Eye (tissue), 1 donor: Measurements from ENCODE around the gene BMPR2.
A peak's percentile ranks its signal among the peaks of the same experiment; 100 is the strongest.
"Not testable (repeated sequence)": the region's sequence is repeated elsewhere in the genome, so short reads cannot be mapped to it uniquely, and the experiment has no call there.

Experiments used
- DNase-seq: peaks from one replicate; pipeline ENCODE4 v3.0.0-alpha.2; 2015

The BMPR2 gene

DNA sequence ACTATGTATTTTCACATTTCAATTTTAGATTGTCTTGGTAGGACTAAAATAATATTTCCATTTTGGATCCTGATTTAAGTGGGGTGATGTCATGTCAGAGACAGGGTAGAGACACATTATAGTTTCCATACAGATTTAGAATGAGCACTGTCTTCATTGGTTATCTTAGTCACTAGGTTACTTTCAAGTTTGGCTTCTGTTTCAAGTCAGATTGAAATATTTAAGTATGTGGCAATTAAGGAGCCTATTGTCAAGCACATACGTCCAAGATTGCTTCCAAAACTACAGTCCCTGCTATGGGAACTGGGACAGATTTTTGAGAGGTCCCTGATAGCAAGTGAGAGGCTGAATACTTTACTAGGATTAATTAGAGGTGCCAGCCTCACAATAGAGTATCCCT lies 169.4 kb downstream of the BMPR2 start:
- DNase-seq: no peak

DNA sequence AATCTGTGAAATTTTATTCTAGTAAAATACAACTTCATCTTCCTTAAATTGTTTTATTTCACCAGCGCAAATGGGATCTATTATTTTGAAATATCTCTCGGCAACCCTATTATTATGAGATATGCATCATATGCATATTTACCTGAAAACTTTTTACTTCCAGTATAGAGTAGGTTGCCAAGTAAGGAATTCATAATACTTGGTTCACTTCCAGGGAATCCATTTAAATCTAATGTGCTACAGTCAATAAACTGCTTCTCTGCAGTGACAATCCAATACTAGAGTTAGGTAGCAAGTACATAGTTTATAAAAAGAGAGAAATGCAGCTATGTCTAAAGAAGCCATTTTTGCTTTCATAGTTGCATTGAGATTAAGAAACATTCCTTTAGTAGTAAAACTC lies 169.8 kb downstream of the BMPR2 start:
- no peak for DNase-seq

DNA sequence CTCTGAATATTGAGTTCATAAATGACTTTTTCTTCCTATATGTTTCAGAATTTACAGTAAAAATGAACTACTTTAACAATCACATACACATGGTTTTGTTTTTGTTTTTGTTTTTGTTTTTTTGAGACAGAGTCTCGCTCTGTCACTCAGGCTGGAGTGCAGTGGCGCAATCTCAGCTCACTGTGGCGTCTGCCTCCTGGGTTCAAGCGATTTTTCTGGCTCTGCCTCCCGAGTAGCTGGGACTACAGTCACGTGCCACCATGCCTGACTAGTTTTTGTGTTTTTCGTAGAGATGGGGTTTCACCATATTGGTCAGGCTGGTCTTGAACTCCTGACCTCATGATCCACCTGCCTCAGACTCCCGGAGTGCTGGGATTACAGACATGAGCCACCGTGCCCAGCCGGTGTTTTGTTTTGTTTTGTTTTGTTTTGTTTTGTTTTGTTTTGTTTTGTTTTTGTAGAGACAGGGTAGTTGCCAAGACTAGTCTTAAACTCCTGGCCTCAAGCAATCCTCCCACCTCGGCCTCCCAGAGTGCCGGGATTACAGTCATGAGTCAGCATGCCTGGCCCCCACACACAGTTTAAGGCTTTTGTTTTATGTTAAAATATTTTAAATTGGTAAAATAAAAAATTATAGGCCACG lies 170.5 kb downstream of the BMPR2 start:
- DNase-seq: not testable (repeated sequence)

DNA sequence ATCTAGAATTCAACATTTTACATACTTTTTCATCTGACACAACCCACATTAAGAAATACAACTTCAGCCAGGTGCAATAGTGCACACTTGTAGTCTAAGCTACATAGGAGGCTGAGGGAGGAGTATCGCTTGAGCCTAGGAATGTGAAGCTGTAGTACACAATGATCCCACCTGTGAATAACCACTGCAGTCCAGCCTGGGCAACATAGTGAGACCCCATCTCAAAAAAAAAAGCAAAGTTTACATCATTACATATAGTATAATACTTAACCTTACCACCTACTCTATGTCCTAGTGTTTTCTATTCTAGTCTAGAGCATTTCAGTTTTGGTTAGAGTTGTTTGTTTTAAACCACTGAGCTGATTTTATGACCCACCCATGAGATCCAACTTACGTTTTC lies 172.1 kb downstream of the BMPR2 start:
- no peak for DNase-seq

DNA sequence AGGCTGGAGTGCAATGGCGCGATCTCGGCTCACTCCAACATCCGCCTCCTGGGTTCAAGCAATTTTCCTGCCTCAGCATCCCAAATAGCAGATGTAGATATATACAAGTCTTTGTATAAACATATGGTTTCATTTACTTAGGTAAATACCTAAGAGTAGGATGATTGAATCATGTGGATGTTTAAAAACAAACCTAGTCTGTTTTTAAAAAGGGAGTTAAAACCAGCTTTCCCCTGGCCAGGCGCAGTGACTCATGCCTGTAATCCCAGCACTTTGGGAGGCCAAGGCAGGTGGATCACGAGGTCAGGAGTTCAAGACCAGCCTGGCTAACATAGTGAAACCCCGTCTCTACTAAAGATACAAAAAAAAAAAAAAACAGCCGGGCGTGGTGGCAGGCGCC lies 174.9 kb downstream of the BMPR2 start:
- DNase-seq: not testable (repeated sequence)

- DNase-seq: no peak
Measured at GRCh38 chr2:202555356-202555755, 179.2 kb downstream of the BMPR2 start.

- DNase-seq: no peak
Measured at GRCh38 chr2:202560200-202560599, 184.1 kb downstream of the BMPR2 start.

DNA sequence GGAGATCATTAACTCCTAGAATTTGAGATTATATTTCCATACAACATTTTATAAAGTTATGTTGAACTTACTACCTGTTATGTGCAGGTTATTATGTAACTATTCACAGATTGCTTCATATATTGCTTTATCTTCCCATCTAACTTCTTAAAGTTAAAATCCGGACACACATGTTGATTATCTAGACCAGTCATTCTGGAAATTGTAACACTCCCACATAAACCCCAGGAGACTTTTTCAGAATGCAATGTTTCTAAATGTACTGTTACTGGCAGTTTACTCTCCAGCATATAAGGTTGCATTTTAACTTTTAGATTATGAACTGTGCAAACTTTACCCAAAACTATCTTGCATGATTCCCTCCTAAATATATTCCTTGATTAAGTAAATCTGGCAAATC lies 188.1 kb downstream of the BMPR2 start:
- no peak for DNase-seq

GRCh38 chr2:202566286-202566685 lies 190.2 kb downstream of the BMPR2 start:
- no peak for DNase-seq

- no peak for DNase-seq
Measured at GRCh38 chr2:202574541-202574940, 198.4 kb downstream of the BMPR2 start.

DNA sequence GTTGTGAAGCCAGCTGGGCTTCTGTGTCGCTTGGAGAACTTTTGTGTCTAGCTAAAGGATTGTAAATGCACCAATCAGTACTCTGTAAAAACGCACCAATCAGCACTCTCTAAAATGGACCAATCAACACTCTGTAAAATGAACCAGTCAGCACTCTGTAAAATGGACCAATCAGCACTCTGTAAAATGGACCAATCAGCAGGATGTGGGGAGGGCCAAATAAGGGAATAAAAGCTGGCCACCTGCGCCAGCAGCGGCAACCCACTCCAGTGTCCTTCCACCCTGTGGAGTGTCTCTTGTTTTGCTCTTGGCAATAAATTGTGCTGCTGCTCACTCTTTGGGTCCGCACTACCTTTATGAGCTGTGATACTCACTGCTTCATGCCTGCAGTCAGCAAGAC lies 199.1 kb downstream of the BMPR2 start:
- not testable (repeated sequence) for DNase-seq

DNA sequence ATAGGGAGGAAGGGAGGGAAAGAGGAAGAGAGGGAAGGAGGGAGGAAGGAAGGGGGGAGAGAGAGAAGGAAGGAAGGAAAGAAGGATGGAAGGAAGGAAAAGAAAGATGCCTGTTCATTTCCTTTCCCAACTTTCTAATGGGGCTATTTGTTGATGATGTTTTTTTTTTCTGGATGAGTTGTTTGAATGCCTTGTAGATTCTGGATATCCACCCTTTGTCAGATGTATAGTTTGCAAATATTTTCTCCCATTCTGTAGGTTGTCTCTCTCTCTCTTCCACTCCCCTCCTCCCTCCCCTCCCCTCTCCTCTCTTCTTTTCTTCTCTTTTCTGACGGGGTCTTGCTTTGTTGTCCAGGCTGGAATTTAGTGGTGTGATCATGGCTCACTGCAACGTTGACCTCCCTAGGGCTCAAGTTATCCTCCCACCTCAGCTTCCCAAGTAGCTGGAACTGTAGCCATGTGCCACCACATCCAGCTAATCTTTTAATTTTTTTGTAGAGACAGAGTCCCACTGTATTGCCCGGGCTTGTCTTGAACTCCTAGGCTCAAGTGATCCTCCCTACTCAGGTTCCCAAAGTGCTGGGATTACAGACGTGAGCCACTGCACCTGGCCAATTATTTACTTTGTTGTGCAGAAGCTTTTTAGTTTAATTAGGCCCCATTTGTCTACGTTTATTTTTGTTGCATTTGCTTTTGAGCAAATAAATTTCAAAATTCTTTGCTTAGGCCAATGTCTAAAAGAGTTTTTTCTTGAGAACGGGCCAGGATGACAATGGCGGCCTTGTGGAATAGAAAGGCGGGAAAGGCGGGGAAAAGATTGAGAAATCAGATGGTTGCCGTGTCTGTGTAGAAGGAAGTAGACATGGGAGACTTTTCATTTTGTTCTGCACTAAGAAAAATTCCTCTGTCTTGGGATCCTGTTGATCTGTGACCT lies 201.4 kb downstream of the BMPR2 start:
- no peak for DNase-seq

- DNase-seq: not testable (repeated sequence)
Measured at GRCh38 chr2:202582846-202583245, 206.7 kb downstream of the BMPR2 start.

DNA sequence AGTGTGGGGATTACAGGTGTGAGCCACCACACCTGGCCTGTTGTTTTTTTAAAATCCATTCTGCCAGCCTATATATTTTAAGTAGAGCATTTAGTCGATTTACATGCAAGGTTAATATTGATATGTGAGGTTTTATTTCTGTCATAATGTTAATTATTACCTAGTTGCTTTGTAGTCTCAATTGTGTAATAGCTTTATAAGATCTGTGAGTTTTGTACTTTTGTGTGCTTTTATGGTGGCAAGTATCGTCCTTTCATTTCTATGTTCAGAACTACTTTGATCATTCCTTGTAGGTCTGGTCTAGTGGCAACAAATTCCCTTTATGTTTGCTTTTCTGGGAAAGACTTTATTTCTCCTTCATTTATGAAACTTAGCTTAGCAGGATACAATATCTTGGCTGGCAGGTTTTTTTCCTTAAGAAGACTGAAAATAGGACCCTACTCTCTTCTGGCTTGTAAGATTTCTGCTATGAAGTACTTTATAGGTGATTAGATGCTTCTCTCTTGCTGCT lies 207.6 kb downstream of the BMPR2 start:
- DNase-seq: no peak

DNA sequence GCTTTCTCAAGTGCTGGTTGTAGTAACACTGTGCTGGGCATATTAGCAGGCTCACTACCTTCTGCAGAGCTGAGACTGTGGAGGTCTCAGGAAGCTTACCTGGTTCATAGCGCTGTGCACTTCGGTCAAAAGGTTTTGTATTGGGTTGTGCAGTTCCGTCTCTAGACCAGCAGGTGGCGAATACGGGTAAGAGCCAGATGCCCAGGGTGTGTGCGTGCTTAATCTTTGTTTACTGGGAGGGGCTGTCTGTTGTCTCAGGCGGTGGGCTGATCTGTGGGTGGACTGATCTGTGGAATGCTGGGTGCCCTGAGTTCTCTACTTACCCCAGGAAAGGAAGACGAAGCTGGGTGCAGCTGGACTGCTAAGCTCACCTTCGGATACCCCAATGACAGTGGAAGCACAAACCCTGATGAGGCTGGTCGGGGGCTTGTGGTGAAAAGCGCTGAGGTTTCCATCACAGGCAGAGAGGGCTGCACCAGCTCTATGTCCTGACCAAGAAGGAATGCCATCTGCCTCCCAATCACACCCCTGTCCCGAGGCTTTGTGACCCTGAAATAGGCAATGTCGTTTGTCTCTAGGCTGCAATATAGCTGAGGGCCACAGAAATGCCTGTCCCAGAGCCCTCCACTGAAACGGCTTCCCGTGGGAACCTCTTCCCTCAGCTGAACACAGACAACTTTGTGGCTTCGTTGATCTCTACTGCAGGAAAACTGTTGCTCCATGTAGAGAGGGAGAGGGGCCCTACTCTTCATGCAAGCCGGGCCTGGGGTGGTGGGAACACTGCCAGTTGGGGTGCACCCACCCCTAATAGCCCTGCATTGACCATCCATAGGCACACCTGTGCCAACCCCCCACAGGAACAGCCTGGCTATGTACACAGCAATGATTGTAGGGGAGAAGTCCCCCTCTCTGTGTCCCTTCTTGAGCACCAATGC lies 212.8 kb downstream of the BMPR2 start:
- peak; percentile 89 for DNase-seq

GRCh38 chr2:202589582-202589949 lies 213.4 kb downstream of the BMPR2 start:
- DNase-seq: no peak

- DNase-seq: no peak
Measured at GRCh38 chr2:202592566-202592965, 216.4 kb downstream of the BMPR2 start.

DNA sequence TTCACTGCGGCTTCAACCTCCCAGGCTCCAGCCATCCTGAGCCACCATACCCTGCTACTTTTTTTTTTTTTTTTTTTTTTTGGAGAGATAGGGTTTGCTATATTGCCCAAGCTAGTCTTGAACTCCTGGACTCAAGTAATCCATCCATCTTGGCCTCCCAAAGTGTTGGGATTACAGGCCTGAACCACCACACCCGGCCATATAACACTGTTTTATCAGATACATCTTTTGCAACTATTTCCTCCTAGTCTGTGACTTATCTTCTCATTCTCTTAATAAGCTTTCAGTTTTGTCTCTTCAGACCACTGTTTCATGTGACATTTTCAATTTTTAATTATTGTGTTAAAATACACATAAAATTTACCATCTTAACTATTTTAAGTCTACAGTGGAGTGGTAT lies 223.0 kb downstream of the BMPR2 start:
- no peak for DNase-seq

- DNase-seq: no peak
Measured at GRCh38 chr2:202599911-202600310, 223.8 kb downstream of the BMPR2 start.

DNA sequence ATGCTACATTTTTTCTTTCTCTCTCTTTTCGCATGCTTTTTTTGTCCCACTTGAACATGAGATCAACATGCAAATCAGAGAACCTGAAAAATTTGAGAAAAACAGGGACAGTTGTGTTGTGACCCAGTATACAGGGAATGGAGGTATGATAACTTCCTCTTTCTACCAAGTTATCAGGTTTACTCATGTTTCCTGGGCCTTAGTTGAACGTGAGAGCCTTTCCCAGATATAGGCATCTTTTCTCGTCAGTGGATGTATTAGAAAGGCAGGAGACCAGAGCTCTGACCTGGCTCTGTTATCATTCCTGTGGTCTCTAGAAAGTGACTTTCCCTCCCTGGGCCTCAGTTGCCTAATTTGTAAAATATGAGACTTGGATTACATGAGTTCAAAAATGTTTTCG lies 228.6 kb downstream of the BMPR2 start:
- DNase-seq: no peak

DNA sequence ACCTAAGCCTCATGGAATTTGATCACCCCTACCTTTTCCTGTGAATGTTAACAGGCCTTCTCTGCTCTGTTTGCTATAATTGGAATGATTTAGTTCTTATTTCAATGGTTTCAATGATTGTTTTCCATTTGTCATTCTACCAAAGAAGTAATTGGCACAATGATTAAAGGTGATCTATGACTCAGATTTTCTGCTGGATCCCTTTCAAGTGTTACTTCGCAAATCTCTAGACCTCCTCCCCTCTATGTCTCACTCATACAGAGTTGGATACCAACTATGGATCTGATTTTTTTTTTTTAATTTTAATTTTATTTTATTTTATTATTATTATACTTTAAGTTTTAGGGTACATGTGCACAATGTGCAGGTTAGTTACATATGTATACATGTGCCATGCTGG lies 229.0 kb downstream of the BMPR2 start:
- DNase-seq: no peak

GRCh38 chr2:202608142-202608852 lies 232.2 kb downstream of the BMPR2 start:
- no peak for DNase-seq
